Keratinocyte (primary cell): ENCODE measurements around the gene SSBP2.

Source experiments
- CTCF ChIP-seq, 3 experiments: IDR thresholded peaks in 1 of 3; conservative IDR thresholded peaks in 1 of 3; optimal IDR thresholded peaks in 1 of 3; 2 replicates in 2 of 3; 3 replicates in 1 of 3; pipeline versions ENCODE3 to v1.5.1; 2011; ENCODE audit warnings: low read length in 3 of 3, mild to moderate bottlenecking in 3 of 3, moderate library complexity in 2 of 3, control low read depth in 1 of 3, inconsistent platforms in 1 of 3; ENCODE audit not compliant: insufficient read depth in 2 of 3; ENCODE audit errors: extremely low read depth in 1 of 3
- EZH2 ChIP-seq: IDR thresholded peaks from one replicate; pipeline ENCODE4 v1.6.1; 2012; ENCODE audit warnings: inconsistent platforms, mild to moderate bottlenecking, low read length, moderate library complexity

- TF ChIP-seq EZH2, result no peak
- TF ChIP-seq CTCF (optimal IDR thresholded peaks at IDR 0.05 in 1 of 3, IDR thresholded peaks at IDR 0.05 in 1 of 3, conservative IDR thresholded peaks at IDR 0.05 in 1 of 3; ENCODE audit: extremely low read depth in 1 of 3, insufficient read depth in 2 of 3, low read length in 3 of 3), result no peak
Observed at GRCh38 chr5:81740758-81741157, 10.1 kb downstream of the SSBP2 start.
